Measurements from ENCODE around the gene TBC1D3L.
"Not testable (repeated sequence)": the region's sequence is repeated elsewhere in the genome, so short reads cannot be mapped to it uniquely, and the experiment has no call there.

Gene TBC1D3L

DNA sequence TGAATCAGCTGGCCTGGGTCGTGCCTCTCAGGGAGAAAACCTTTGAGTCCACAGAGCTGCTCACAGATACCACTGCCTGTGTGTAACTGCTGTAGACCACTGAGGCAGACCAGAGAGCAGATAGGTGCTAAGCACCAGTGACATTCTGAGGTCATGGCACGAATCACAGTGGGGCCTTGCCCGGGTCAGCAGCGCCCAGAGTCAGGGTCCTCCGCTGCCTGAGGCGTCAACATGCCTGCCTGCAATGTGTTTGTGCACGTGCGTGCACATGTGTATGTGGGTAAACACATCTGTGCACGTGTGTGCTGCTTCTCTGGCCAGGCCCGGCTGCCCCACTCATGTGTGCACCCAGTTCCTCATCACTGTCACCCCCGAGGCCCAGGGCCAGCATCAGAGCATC lies at the start of gene TBC1D3L:
Gene TBC1D3L, minus strand, starts transcription at position 101 of the 400 bp plus-strand sequence. CDS start 1,540 bp downstream, outside the sequence.
- DNase-seq (ENCODE audit: low read depth in 3 of 3), result not testable (repeated sequence)

GRCh38 chr17:38003676-38004075 lies 14.8 kb upstream of the TBC1D3L start, which contains the start of gene TBC1D3D:
Gene TBC1D3D, plus strand, starts transcription at chr17:38003976. Its CDS starts 1,585 bp downstream, at chr17:38005561.
- not testable (repeated sequence) for DNase-seq (ENCODE audit: low read depth in 3 of 3)
